Myocyte (in vitro differentiated cells): ENCODE data around the gene TELO2. TPM values are rescaled to one million over a fixed set of nuclear protein-coding genes. Genes with fewer than 3 reads are reported as not detected.
"Not testable (repeated sequence)": the region's sequence is repeated elsewhere in the genome, so short reads cannot be mapped to it uniquely, and the experiment has no call there.

ENCODE experiments used
- DNase-seq: peaks from one replicate; pipeline ENCODE4 v3.0.0-alpha.2; 2012; ENCODE audit warnings: low read depth
- total RNA-seq: library from RNA; depleted of rRNA; stranded (reverse); fragments of >200 nt; gene quantifications from 2 replicates; pipeline ENCODE4 v1.2.3, GENCODE V29; 2014

The TELO2 gene
- total RNA-seq, 1 donor from 2014 or later: 17.5 TPM

DNA sequence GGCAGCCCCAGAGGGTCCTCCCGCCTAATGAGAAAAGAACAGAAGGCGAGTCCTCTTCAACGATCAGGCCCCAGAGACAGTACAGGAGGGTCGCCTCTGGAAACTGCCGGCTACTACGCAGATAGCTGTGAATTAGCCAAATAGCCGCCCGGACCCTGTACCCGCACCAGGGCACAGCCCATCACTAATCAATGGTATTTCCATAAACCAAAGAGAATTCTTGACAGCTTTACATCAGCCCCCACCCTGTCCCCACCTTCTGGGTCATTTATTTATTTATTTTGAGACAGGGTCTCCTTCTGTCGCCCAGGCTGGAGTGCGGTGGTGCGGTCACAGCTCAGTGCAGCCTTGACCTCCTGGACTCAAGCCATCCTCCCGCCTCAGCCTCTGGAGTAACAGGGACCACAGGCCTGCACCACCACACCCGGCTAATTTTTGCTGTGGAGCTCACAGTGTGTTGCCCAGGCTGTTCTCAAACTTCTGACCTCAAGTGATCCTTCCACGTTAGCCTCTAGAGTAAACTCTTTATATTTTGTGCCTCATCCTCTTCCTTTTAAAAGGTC lies 17.5 kb upstream of the TELO2 start:
- no peak for DNase-seq

DNA sequence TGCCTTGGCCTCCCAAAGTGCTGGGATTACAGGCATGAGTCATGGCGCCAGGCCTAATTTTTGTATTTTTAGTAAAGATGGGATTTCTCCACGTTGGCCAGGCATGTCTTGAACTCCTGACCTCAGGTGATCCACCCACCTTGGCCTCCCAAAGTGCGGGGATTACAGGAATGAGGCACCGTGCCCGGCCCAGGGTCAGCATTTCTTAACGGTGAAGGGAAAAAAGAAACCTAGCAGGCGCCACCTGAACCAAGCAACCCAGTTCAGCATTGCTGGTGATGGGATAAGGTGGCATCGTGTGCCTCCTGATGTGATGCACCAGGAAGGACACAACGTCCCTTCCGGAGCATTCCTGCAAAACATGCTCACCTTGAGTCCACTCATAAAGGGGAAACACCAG lies 16.1 kb upstream of the TELO2 start:
- no peak for DNase-seq

DNA sequence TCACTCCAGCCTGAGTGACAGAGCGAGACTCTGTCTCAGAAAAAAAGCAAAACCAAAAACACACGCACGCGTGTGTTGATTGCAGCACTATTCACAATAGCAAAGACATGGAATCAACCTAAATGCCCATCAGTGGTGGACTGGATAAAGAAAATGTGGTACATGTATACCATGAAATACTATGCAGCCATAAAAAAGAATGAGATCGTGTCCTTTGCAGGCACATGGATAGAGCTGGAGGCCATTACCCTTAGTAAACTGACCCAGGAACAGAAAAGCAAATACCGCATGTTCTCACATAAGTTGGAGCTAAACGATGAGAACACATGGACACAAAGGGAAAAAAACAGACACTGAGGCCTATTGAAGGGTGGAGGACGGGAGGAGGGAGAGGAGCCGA lies 14.2 kb upstream of the TELO2 start:
- DNase-seq: not testable (repeated sequence)

DNA sequence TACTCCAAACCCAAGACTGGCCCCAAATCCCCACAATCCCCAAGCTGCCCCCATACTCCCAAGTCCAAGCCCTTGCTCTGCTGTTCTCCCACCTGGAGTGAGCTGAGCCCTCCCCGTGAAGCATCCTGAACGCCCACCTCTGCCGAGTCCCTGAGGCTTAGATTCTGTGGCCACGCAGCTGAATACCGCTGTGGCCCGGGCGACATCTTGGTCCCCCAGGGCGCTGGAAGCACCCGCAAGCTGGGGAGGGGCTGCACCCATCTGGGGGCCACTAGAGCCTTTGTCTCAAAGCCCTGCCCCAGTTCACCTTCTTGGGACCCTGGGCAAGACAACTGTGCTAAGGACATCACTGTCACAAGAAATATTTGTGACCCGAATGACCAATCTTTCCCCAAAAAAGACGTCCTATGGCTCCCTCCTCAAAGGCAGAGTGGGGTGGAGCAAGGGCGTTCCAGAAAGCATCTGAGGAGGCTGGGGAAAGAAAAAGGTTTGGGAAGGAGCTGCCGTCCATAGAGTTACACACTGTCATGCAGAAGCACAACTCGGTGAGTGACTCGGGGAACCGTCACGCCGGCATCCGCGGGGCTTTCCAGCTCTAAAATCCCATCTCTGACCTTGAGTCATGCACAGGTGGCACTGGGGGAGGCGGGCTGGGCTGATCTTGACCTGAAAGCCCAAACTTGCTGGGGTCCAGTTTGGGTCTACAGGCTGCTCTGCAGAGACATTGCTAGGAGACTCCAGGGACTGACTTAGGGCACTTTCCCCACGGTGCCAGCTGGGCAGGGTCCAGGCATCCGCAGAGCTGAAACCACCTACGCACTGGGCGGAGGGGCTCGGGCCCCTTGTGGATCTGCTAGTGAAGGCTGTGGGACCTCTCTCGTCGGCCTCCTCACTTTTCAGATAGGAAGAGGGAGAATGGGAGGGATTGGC lies 11.0 kb upstream of the TELO2 start:
- DNase-seq: no peak

DNA sequence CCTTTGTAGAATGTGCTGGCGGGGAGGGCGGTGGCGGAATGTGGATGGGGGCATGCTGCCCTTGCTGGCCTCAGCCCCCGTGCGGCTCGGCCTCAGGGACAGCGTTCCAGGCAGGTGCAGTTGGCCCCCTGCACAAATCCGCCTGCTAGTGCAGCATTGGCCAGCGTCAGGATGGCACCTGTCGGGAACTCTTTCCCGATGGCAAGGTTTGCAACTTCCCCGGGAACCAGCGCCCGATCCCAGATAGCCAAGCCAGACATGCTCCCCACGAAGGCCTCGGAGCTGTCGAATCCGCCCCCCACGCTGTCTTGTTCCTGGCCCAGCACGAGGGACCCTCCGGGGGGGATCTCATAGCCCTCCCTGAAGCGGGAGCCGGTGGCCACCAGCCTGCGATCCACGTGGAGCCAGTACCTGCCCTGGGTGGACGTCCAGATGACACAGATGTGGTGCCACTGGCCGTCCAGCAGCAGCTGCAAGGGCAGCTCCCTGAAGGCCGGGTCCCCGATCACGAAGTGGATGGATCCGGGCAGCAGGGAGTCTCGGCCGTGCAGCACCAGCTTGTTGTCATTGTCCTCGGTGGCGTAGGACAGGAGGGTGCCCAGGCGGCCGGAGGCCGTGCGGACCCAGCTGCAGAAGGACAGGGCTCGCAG lies 7.2 kb upstream of the TELO2 start:
- DNase-seq: no peak

DNA sequence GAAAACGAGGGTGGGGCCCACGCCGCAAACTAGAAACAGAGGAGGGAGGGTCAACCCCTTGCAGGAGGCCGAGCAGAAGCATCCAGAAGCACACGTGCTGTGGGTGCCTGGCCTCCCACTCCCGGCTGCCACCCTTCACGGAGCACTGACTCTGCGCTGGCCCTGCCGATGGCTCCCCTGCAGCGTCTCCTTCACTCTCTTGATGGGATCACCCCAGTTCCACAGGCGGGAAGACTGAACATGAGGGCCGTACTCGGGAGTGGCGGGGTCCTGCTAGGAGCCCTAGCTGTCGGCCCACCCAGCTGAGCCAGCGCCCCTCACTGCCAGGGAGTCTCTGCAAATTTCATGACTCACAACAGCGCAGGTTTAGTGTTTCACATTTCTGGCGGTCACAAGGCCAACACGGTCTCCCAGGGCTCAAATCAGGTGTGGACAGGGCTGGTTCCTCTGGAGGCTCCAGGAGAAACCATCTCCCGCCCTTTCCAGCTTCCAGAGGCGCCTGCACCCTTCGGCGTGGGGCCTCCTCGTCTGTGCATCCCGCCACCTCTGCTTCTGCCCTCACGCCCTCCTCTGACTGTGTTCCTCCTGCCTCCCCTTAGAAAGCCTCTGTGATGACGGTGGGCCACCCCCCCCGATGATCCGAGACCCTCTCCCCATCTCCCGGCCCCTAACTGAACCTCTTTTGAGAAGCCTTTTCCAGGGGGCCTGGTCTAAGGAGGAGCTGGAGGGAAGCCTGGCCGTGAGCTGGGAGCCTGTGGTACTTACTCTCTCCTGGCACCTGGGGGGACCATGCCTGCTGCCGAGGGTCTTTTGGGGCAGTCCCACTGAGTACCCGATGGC lies 6.4 kb upstream of the TELO2 start:
- no peak for DNase-seq

DNA sequence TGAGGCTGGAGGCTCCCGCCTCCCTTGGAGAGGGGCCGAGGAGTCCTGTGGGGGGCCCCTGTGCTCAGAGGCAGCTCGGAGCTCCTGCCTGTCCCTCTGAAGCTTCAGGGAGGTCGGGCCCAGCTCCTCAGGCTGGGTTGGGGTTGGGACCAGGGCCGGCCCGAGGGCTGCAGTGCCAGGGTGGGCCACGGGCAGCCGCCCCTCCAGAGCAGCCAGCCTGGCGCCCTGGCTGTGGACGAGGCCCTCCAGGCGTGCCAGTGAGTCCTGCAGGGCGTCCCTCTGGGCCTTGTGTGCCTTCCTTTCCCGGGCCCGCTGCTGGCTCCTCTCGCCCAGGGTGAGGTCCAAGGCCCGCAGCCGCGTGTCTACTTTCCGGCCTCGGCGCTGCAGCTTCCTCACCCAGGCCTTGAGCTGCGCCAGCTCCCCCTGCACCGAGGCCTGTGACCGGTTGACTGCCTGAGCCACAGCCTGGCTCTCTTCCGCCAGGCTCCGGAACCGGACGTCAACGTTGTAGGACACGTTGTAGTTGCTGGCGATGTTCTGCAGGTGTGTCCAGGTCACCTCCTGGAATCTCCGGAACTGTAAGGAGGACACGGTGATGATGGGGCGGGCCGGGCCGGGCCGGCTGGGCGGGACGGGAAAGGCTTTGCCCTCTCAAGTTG lies 5.6 kb upstream of the TELO2 start:
- no peak for DNase-seq

DNA sequence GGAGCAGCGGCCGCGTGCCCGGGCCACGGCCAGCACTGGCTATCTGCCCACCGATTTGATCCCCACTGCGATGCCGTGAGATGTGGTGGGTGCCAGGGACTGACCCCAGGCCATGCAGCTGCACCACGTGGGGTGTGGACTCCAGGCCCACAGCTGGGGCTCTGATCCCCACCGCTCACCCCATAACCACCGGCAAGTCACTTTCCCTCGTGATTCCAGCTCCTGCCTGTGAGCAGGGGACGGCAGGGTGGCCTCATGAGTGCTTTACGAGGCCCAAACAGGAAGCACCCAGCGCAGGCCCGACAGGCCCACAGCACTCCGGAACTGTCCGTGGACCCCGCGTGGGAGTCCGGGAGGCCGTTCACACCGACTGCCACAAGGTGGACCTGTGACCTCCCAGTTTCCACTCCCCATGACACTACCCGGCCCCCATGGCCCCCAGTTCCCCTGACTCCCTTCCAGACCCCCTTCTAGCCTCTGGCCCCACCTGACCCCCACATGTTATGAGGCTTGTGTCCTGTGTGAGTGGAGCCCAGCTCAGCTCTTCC lies 5.0 kb upstream of the TELO2 start:
- DNase-seq: no peak

DNA sequence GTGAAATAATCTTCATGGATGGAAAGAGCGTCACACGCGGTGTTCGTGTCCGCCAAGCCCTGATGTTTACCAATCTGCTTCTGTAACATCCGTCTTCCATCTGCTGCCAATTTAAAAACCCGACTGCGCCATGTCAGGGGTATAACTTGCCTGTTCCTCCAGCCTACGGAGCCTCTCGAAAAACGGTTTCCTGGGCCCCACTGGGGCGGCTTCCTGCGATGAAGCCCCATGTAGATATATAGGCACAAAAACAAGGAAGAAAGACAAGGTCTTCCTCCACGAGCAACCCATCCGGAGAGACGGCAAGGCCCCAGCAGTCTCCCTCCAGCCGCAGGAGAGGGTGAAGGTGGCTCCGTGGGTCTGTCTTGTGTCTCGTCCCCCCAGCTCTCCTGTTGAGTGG lies 4.5 kb upstream of the TELO2 start, which contains the start of gene PTX4:
Gene PTX4, minus strand, starts transcription at position 326 of the 400 bp plus-strand sequence. Its CDS starts 35 bp downstream, at position 291.
- DNase-seq: no peak

DNA sequence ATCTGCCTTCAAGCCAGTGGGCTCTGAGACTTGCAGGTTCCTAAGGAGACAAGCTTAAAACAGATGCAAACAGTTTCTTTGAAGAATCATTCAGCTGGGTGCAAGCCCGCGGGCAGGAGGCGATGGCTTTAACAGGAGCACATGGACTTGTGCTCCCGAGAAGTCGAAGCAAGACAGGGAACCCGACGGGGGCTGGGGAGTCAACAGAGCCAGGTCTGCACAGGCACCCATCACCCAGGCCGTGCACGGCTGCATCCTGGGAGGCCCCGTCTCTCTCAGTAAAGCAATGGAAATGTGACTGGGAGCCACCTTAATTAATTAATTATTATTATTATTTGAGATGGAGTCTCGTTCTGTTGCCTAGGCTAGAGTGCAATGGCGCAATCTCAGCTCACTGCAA lies 4.1 kb upstream of the TELO2 start:
- DNase-seq: no peak

DNA sequence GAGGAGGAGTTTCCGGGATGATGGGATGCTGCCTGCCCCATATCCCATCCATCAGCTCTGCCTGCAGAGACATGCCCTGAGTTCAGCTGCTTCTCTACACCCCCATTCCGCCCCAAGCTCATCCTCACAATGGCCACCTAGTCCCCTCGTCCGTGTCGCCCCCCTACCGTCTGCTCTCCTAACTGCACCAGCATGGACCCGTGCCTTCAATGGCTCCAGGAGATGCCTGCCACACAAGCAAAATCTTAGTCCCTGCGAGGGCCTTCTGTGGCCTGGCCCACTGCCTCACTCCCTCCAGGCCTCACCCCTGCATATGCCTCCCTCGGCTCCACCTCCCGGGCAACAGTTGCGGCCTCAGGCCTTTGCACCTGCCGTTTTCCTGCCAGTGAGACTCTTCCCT lies 1.8 kb upstream of the TELO2 start:
- no peak for DNase-seq

DNA sequence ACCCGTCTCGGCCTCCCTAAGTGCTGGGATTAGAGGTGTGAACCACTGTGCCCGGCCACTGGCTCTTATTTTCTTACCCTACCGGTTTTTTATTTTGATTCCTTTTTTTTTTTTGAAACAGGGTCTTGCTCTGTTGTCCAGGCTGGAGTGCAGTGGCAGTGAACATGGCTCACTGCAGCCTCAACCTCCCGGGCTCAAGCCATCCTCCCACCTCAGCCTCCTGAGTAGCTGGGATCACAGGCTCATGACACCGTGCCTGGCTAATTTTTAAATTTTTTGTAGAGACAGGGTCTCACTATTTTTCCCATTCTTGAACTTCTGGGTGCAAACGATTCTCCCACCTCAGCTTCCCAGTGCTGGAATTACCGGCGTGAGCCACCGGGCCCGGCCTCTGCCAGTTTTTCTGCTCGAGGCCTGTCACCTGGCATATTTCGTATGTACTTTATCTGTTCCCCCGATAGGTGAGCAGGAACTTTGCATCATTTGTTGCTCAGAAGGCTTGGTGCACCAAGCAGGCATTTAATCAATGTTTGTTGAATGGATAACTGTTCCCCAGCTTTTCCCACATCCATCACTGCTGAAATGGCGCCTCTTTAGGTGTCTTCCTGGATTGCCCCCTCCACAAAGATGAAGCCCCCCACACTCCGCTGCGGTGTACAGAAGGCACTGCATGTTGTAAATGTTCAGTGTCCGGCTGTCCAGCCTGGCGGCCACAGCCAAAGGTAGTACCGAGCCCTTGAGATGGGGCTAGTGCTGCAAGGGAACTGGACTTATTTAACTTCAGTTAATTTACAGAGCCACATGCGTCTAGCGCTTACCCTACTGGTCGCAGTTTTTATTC lies 858 bp upstream of the TELO2 start:
- no peak for DNase-seq

DNA sequence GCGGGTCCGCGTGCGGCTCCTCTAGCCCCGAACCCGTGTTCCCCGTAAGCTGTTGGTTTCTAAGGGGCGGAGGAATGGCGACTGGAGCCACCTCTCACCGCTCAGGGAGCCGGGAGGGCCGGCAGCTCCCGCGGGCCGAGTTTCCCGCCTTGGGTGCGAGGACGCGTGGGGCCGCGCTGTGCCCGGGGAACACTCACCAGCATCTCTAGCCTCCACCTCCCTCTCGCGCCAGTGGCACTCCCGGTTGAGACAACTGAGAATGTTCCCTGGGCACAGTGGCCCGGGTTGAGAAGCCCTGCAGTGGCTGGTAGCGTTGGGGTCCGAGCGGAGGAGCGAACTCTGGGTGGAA lies 560 bp downstream of the TELO2 start:
- peak; percentile 23 for DNase-seq

DNA sequence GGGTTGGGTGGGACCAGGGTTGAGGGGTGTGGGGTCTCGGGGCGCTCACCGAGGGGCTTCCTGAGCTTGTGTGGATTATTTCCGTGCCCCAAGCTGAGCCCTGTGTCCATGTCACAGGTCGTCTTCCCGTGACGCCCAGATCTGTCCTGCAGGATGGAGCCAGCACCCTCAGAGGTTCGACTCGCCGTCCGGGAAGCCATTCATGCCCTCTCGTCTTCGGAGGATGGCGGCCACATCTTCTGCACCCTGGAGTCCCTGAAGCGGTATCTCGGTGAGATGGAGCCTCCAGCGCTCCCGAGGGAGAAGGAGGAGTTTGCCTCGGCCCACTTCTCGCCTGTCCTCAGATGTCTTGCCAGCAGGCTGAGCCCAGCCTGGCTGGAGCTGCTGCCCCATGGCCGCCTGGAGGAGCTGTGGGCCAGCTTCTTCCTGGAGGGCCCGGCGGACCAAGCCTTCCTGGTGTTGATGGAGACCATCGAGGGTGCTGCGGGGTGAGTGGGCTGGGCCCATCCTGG lies 1.0 kb downstream of the TELO2 start:
- peak; percentile 45 for DNase-seq

DNA sequence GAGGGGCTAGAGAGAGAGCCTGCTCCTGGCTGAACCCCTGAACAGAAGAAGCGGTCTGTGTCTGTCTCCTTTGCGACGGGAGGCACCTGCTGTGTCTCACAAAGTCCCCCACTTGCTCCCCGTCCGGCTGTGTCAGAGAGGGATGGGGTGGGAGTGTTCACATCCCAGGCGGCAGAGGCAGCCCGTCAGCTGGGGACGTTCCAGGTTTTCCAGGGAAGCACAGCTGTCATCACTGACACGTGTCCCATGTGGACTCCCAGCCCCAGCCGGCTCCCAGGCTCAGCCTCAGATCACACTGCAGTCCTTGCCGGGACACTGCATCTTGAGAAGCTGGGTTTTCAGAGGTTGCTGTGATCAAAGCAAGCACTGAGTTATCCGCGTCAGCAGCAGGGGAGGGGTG lies 1.6 kb downstream of the TELO2 start:
- peak; percentile 80 for DNase-seq

DNA sequence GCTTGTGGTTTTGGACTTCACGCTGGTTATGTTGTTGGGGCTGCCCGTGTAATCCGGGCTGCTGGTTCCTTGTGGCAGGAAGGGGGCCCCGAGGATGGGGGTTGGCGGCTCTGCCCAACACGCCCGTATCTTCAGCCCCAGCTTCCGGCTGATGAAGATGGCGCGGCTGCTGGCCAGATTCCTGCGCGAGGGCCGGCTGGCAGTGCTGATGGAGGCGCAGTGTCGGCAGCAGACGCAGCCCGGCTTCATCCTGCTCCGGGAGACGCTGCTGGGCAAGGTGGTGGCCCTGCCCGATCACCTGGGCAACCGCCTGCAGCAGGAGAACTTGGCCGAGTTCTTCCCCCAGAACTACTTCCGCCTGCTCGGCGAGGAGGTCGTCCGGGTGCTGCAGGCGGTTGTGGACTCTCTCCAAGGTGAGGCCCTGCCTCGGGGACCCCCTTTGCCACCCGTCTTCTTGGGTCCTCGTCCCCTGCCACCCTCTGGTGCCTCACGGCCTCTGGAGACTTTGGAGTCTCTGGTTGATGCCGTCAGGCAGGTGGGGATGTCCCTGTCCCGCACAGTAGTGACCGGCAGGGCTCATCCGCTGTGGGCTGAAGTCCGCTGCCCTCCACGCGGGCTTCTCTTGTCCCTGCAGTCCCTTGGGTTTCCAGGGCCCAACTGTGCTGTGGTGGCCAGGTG lies 2.2 kb downstream of the TELO2 start:
- no peak for DNase-seq

DNA sequence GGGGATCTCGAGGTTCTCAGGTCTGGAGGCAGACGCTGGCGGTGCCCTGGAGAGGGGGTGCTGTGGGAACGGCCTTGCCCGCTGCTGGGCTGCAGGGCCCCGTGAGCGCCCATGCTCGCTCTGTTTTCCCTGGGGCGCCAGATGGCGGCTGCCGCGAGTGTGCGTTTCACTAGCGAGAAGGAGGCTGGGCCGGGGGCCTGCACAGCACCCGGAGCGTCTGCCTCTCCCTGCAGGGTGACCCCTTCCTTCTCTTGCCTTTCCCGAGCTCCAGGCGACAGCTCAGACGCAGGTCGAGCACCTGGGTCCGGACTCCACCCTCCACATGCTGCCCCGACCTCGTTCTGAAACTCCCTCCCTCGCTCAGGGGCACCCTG lies 2.7 kb downstream of the TELO2 start:
- DNase-seq: no peak

DNA sequence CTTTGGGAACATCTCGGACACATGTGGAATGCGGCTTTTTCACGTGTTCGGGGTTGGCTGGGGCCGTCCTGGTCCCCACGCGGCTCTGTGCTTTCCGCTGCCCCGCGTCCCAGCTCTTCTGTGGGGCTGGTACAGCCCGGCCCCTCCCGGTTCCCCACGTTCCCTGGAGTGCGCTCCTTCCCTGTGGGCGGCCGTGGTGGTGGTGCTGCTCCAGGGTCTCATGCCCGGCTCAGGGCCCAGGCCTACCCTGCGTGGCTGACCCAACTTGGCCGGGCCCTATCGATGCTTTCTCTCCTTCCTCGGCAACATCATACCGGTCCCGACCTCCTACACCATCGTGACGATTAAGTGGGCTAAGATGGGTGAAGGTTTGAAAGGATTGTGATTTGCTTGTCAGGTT lies 3.3 kb downstream of the TELO2 start:
- no peak for DNase-seq

DNA sequence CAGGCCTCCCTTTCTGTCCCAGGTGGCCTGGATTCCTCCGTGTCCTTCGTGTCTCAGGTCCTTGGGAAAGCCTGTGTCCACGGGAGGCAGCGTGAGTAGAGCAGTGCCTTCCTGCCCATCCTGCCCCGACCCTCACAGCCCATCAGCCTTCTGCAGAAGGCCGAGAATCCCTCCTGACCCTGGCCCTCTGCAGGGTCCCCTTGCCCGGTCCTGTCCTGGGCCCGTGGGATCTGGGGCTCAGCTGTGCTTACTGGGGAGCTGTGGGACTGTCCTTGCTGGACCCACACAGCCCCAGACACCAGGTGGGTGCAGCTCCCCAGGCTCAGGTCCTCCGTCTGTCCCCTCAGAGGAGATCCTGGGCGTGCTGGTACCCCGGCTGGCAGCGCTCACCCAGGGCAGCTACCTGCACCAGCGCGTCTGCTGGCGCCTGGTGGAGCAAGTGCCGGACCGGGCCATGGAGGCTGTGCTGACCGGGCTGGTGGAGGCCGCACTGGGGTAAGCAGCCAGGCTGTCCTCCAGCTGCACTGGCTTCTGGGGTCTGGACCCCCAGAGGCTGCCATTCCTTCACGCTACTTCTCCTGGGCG lies 3.9 kb downstream of the TELO2 start:
- DNase-seq: no peak
